K562 (cell line): ENCODE results near the gene NSUN6. TPM values are rescaled to one million over a fixed set of nuclear protein-coding genes. Genes with fewer than 3 reads are reported as not detected.

Source experiments
- ATAC-seq: fragments of 200-7000 bp; cut with Tn5 transposase; 3 replicates; pipeline ENCODE4 v1.9.1; 2020; ENCODE audit warnings: moderate library complexity
- BruUV-seq: library from RNA; stranded (reverse); fragments of 400-500 nt; replicated peaks from 2 replicates; lab custom pipeline; 2021; lab: Mats Ljungman, UMichigan
- CTCF ChIA-PET: fragments of 300-600 bp; formaldehyde crosslinking; extraction: SDS; loops from one replicate; lab custom pipeline; 2021; ENCODE audit warnings: low intra/inter-chr PET ratio; lab: Yijun Ruan, JAX
- POLR2A ChIA-PET: fragments of 300-600, 350-650 bp; sonication (Branson Sonifier 250); formaldehyde crosslinking; extraction: SDS; loops from one replicate; lab custom pipeline; 2021; ENCODE audit warnings: antibody characterized with exemption, inconsistent platforms; lab: Yijun Ruan, JAX
- DNase-seq, 4 experiments: peaks; one replicate each; pipeline versions ENCODE4 v3.0.0 to v3.0.0-alpha.2; 2011 to 2018; ENCODE audit warnings: low spot score in 3 of 4, mixed read lengths in 3 of 4; ENCODE audit errors: extremely low read depth in 1 of 4
- FAIRE-seq: peaks from 2 replicates; lab custom pipeline; 2011; peaks lifted over from hg19 to GRCh38; lab: Jason Lieb, UNC
- H2AFZ ChIP-seq: 2 replicates; pipeline ENCODE4 v1.6.0; 2011; ENCODE audit warnings: low read depth, low read length, control low read depth, inconsistent platforms
- H3K27ac ChIP-seq: fragments of 200-600 bp; 3 replicates; pipeline ENCODE4 v1.8.0; 2011; ENCODE audit warnings: low read depth, mild to moderate bottlenecking, control low read depth, inconsistent platforms, low read length, moderate library complexity, mixed read lengths; ENCODE audit errors: extremely low read depth
- H3K27me3 ChIP-seq, 2 experiments: fragments of 300-600 bp in 1 of 2; 2 replicates in 1 of 2; 3 replicates in 1 of 2; pipeline versions ENCODE4 v1.6.0 to v1.8.0; 2011; ENCODE audit warnings: inconsistent platforms in 2 of 2, low read length in 2 of 2, mild to moderate bottlenecking in 1 of 2, mixed read lengths in 1 of 2, moderate library complexity in 1 of 2; ENCODE audit not compliant: control insufficient read depth in 2 of 2, insufficient read depth in 2 of 2
- H3K36me3 ChIP-seq: fragments of 300-600 bp; 3 replicates; pipeline ENCODE4 v1.8.0; 2011; ENCODE audit warnings: mild to moderate bottlenecking, low read length, inconsistent platforms; ENCODE audit not compliant: control insufficient read depth, insufficient read depth
- H3K4me1 ChIP-seq, 2 experiments: fragments of 200-600 bp in 1 of 2; replicated peaks in 1 of 2; 2 replicates in 1 of 2; 3 replicates in 1 of 2; pipeline versions ENCODE4 v1.5.1 to v1.8.0; 2011; ENCODE audit warnings: inconsistent platforms in 2 of 2, low read length in 2 of 2, mild to moderate bottlenecking in 1 of 2, mixed read lengths in 1 of 2, moderate library complexity in 1 of 2; ENCODE audit not compliant: control insufficient read depth in 2 of 2, insufficient read depth in 2 of 2
- H3K4me2 ChIP-seq: 2 replicates; pipeline ENCODE4 v1.6.1; 2011; ENCODE audit warnings: low read length, control low read depth, inconsistent platforms, mixed read lengths; ENCODE audit not compliant: insufficient read depth
- H3K4me3 ChIP-seq: fragments of 200-600 bp; sonication (generic), shearing (Covaris generic); 2 replicates; pipeline ENCODE4 v1.5.1; 2016; ENCODE audit warnings: control low read depth, inconsistent platforms
- H3K79me2 ChIP-seq: fragments of 200-600 bp; 3 replicates; pipeline ENCODE4 v1.8.0; 2011; ENCODE audit warnings: low read length, inconsistent platforms; ENCODE audit not compliant: control insufficient read depth, insufficient read depth
- H3K9ac ChIP-seq, 2 experiments: 2 replicates each; pipeline versions ENCODE4 v1.6.0 to v1.6.1; 2011; ENCODE audit warnings: low read depth in 2 of 2, low read length in 2 of 2, control low read depth in 1 of 2, inconsistent platforms in 1 of 2, mild to moderate bottlenecking in 1 of 2, mixed read lengths in 1 of 2; ENCODE audit not compliant: insufficient read depth in 1 of 2
- H3K9me1 ChIP-seq: one replicate; pipeline ENCODE4 v1.6.0; 2011; ENCODE audit warnings: inconsistent platforms, mild to moderate bottlenecking, low read length, moderate library complexity; ENCODE audit not compliant: control insufficient read depth, insufficient read depth
- H3K9me3 ChIP-seq: replicated peaks from 2 replicates; pipeline ENCODE4 v1.5.1; 2011; ENCODE audit warnings: low read depth, low read length, inconsistent platforms; ENCODE audit not compliant: control insufficient read depth, insufficient read depth
- H4K20me1 ChIP-seq: replicated peaks from 2 replicates; pipeline ENCODE4 v1.6.1; 2011; ENCODE audit warnings: low read length, inconsistent platforms, mixed read lengths; ENCODE audit not compliant: control insufficient read depth, insufficient read depth
- ETV5 ChIP-seq: sonication (generic); formaldehyde crosslinking; IDR thresholded peaks from 2 replicates; pipeline ENCODE4 v1.4.0; 2020; ENCODE audit warnings: low read depth, mild to moderate bottlenecking, missing genetic modification reagents
- FOXO4 ChIP-seq: fragments of 450-650 bp; formaldehyde crosslinking; IDR thresholded peaks from 2 replicates; pipeline ENCODE4 v1.4.0; 2020; ENCODE audit warnings: mild to moderate bottlenecking, moderate library complexity
- HNRNPK ChIP-seq: fragments of 200-400 bp; formaldehyde crosslinking; IDR thresholded peaks from one replicate; pipeline ENCODE4 v1.6.1; 2018; ENCODE audit warnings: mild to moderate bottlenecking, low read depth, low read length; ENCODE audit not compliant: poor library complexity, severe bottlenecking
- HOMEZ ChIP-seq: fragments of 250-450 bp; sonication (Bioruptor Pico); IDR thresholded peaks from 2 replicates; pipeline ENCODE4 v1.4.0; 2020; ENCODE audit warnings: mild to moderate bottlenecking, moderate library complexity
- KLF13 ChIP-seq: fragments of 450-650 bp; IDR thresholded peaks from 2 replicates; pipeline ENCODE4 v1.6.1; 2016; ENCODE audit warnings: missing genetic modification characterization, low read depth, mild to moderate bottlenecking, missing compliant biosample characterization, moderate library complexity, borderline replicate concordance
- MAX ChIP-seq: sonication (generic); formaldehyde crosslinking; IDR thresholded peaks from 2 replicates; pipeline ENCODE4 v1.9.0; 2022; ENCODE audit warnings: mild to moderate bottlenecking, missing genetic modification reagents
- MAZ ChIP-seq, 2 experiments: fragments of 450-650 bp in 1 of 2; sonication (generic) in 1 of 2; formaldehyde crosslinking; IDR thresholded peaks in 1 of 2; conservative IDR thresholded peaks in 1 of 2; 2 replicates each; pipeline versions ENCODE4 v1.4.0 to v1.5.0; 2020; ENCODE audit warnings: mild to moderate bottlenecking in 1 of 2, missing genetic modification reagents in 1 of 2
- MTA1 ChIP-seq: fragments of 450-650 bp; IDR thresholded peaks from 2 replicates; pipeline ENCODE4 v1.6.1; 2017; ENCODE audit warnings: borderline replicate concordance
- PHF20 ChIP-seq: fragments of 450-650 bp; IDR thresholded peaks from 2 replicates; pipeline ENCODE4 v1.6.1; 2018; ENCODE audit not compliant: partially characterized antibody
- SETDB1 ChIP-seq: IDR thresholded peaks from one replicate; pipeline ENCODE4 v1.6.1; 2012; ENCODE audit warnings: low read length, control low read depth, inconsistent platforms
- ZNF253 ChIP-seq: fragments of 250-450 bp; sonication (Bioruptor Pico); conservative IDR thresholded peaks from 2 replicates; pipeline ENCODE4 v1.6.1; 2021; ENCODE audit warnings: mild to moderate bottlenecking
- ZNF311 ChIP-seq: fragments of 250-450 bp; sonication (Bioruptor Pico); IDR thresholded peaks from 2 replicates; pipeline ENCODE4 v1.4.0; 2020; ENCODE audit warnings: mild to moderate bottlenecking, moderate library complexity
- ZNF41 ChIP-seq: fragments of 250-450 bp; sonication (Bioruptor Pico); conservative IDR thresholded peaks from 2 replicates; pipeline ENCODE4 v1.4.0; 2020; ENCODE audit warnings: mild to moderate bottlenecking
- WGBS: fragments of 100-300 bp; shearing (Covaris generic); methylation state at CpG from one replicate; pipeline ENCODE4 v1.1.6; 2016; ENCODE audit warnings: low coverage, mixed read lengths; ENCODE audit not compliant: insufficient coverage; ENCODE audit errors: missing lambda C conversion rate; 5-methylcytosine and 5-hydroxymethylcytosine counted together
- in situ Hi-C: fragments of 300-500 bp; cut with MboI; formaldehyde crosslinking; loops from 4 replicates; pipeline ENCODE4 v1.15.0; 2018; ENCODE audit warnings: inconsistent platforms, mixed read lengths
- intact Hi-C: fragments of 100-400 bp; cut with micrococcal nuclease; formaldehyde crosslinking; loops from 2 replicates; pipeline ENCODE4 v1.14.2; 2022
- polyA plus RNA-seq, 8 experiments: library from polyadenylated mRNA; depleted of rRNA in 4 of 8; stranded (reverse) in 5 of 8; unstranded in 3 of 8; fragments of >200 nt; fragmentation: Nextera tagmentation in 2 of 8; fragmentation: Illumina TruSeq in 1 of 8; extraction: Ambion mirVana in 2 of 8; extraction: Trizol in 1 of 8; gene quantifications; 2 replicates each; pipeline versions ENCODE4 v1.2.1 to v1.2.3, GENCODE V29; 2011 to 2014; ENCODE audit warnings: inconsistent platforms in 1 of 8, missing spikeins in 1 of 8
- total RNA-seq, 7 experiments: library from RNA; depleted of rRNA in 6 of 7; stranded (reverse); fragments of >200 nt in 6 of 7; fragmentation: Illumina TruSeq in 2 of 7; extraction: Trizol in 2 of 7; gene quantifications; 2 replicates each; pipeline versions ENCODE4 v1.2.1 to v1.2.3, GENCODE V29; 2011 to 2021; ENCODE audit warnings: low replicate concordance in 1 of 7

Gene NSUN6
- total and polyA plus RNA-seq, 9 of the 15 experiments (the other 6 are each of a cell fraction or from before 2014, with no cell fraction given): 12.5 to 33.1 (median 24.2) TPM

GRCh38 chr10:18606051-18606695 lies 45.2 kb downstream of the NSUN6 start:
- H3K4me3 ChIP-seq: no peak overlapping the region
- H2AFZ ChIP-seq: no peak overlapping the region
- H3K9ac ChIP-seq: no peak overlapping the region
- no peak for ATAC-seq
- intact Hi-C loops (no loop called here), in situ Hi-C loops (no loop called here)
- no peaks in the 10 kb centered on the region for H4K20me1 ChIP-seq
- no TSS peak for BruUV-seq
- H3K36me3 ChIP-seq: peaks cover 53% of the 10 kb centered on the region; the same call in 2 of the 3 replicates
- no peaks in the 10 kb centered on the region for H3K79me2 ChIP-seq
- H3K27me3 ChIP-seq: no peaks in the 10 kb centered on the region
- no peaks in the 10 kb centered on the region; a peak in 1 of 5 replicates for H3K4me1 ChIP-seq
- TF ChIP-seq HOMEZ (CRISPR knock-in tag) (no peak), PHF20 (no peak), FOXO4 (CRISPR knock-in tag) (no peak), MAX (CRISPR knock-in tag) (no peak), ZNF41 (CRISPR knock-in tag) (no peak), HNRNPK (no peak), ZNF311 (CRISPR knock-in tag) (no peak), KLF13 (no peak), ZNF253 (CRISPR knock-in tag) (no peak), MAZ (CRISPR knock-in tag; conservative IDR thresholded peaks at IDR 0.05 in 1 of 2, IDR thresholded peaks at IDR 0.05 in 1 of 2) (no peak), ETV5 (CRISPR knock-in tag) (no peak), MTA1 (no peak), SETDB1 (no peak)
- WGBS: 95% methylated on average over 4 of the region's 4 CpGs
- no peaks in the 10 kb centered on the region for H3K9me1 ChIP-seq
- H3K27ac ChIP-seq: no peak overlapping the region
- no peak for DNase-seq
- ChIA-PET POLR2A (no interaction called here), CTCF (no interaction called here)
- no peak for FAIRE-seq
- H3K9me3 ChIP-seq: no peaks in the 10 kb centered on the region
- no peak overlapping the region for H3K4me2 ChIP-seq
